ENCODE measurements around the gene FADS1.

DNA sequence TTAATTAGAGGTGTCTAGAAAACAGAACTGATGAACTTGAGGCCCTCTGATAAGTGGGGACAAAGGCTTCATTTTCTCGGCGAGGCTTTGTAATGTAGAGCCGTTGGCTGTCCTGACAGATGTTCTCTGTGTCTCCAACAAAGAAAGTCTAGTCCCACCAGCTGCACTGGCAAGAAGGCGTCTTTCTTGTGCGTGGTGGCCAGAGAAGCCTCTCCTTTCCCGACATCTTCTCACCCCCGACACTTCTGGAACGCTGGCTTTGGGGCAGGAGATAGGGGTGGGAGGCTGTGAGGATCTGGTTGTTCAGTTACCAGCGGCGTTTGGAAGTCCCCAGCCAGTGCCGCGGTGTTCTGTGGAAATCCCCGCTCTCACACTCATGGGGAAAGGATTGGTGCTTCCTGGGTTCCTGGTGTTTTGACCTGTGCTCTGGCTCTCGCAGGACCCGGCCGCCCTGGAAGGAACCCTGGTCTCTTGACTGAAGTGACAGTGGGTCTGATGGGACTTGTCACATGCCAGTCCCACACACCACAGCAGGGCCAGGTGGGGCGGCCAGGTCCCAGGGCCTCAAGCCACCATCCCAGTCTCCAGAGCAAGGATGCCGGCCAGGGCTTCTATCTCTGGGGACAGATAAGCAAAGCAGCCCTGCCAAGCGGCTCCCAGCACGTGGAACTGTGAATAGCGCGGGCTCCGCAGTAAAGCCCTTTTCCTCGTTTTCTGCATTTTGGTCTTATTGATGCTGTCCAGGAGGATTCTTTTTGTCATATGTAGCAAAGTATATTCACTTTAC lies 34.5 kb upstream of the FADS1 start:
- TF ChIP-seq, protein P1, sequence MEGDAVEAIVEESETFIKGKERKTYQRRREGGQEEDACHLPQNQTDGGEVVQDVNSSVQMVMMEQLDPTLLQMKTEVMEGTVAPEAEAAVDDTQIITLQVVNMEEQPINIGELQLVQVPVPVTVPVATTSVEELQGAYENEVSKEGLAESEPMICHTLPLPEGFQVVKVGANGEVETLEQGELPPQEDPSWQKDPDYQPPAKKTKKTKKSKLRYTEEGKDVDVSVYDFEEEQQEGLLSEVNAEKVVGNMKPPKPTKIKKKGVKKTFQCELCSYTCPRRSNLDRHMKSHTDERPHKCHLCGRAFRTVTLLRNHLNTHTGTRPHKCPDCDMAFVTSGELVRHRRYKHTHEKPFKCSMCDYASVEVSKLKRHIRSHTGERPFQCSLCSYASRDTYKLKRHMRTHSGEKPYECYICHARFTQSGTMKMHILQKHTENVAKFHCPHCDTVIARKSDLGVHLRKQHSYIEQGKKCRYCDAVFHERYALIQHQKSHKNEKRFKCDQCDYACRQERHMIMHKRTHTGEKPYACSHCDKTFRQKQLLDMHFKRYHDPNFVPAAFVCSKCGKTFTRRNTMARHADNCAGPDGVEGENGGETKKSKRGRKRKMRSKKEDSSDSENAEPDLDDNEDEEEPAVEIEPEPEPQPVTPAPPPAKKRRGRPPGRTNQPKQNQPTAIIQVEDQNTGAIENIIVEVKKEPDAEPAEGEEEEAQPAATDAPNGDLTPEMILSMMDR (IDR thresholded peaks at IDR 0.05; ENCODE audit: low read depth, low read length), result no peak
- TF ChIP-seq POLR2A (IDR thresholded peaks at IDR 0.05; ENCODE audit: extremely low read depth, insufficient read length), result no peak
